Measurements from ENCODE around the gene HOXA11. TPM values are rescaled to one million over a fixed set of nuclear protein-coding genes. Genes with fewer than 3 reads are reported as not detected.

The HOXA11 gene
- total RNA-seq, 2 donors from 2014 or later = 0.28 to 3.7 TPM

GRCh38 chr7:27165996-27166530 is 19.0 kb downstream of the HOXA11 start:
- H3K4me3 ChIP-seq = peak overlapping the region; percentile 62
- H3K36me3 ChIP-seq = no peaks in the 10 kb centered on the region
- DNase-seq (ENCODE audit: low spot score) = no peak
- peaks cover 9% of the 10 kb centered on the region for H3K27me3 ChIP-seq (replicated peaks; ENCODE audit: insufficient read depth)
- H3K27ac ChIP-seq = peak overlapping the region in 1 of 2 donors; percentile 26
- TF ChIP-seq, protein P1, sequence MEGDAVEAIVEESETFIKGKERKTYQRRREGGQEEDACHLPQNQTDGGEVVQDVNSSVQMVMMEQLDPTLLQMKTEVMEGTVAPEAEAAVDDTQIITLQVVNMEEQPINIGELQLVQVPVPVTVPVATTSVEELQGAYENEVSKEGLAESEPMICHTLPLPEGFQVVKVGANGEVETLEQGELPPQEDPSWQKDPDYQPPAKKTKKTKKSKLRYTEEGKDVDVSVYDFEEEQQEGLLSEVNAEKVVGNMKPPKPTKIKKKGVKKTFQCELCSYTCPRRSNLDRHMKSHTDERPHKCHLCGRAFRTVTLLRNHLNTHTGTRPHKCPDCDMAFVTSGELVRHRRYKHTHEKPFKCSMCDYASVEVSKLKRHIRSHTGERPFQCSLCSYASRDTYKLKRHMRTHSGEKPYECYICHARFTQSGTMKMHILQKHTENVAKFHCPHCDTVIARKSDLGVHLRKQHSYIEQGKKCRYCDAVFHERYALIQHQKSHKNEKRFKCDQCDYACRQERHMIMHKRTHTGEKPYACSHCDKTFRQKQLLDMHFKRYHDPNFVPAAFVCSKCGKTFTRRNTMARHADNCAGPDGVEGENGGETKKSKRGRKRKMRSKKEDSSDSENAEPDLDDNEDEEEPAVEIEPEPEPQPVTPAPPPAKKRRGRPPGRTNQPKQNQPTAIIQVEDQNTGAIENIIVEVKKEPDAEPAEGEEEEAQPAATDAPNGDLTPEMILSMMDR (IDR thresholded peaks at IDR 0.05) = no peak
- no peaks in the 10 kb centered on the region for H3K9me3 ChIP-seq
- ATAC-seq (ENCODE audit: insufficient number of reproducible peaks, low FRiP score, low read depth) = no peak
- H3K4me1 ChIP-seq (ENCODE audit: control insufficient read depth in 1 of 2, low read depth in 2 of 2) = peaks cover 7 to 21% of the 10 kb centered on the region in 2 donors

- Histone ChIP-seq H3K9me3 (no peaks in the 10 kb centered on the region), H3K36me3 (no peaks in the 10 kb centered on the region), H3K4me3 (peak within 1 kb of the TSS; percentile 62), H3K27me3 (replicated peaks; ENCODE audit: insufficient read depth) (peaks cover 9% of the 10 kb centered on the region), H3K4me1 (ENCODE audit: control insufficient read depth in 1 of 2, low read depth in 2 of 2) (peaks cover 8 to 26% of the 10 kb centered on the region in 2 donors), H3K27ac (peak within 1 kb of the TSS in 1 of 2 donors; percentile 26)
- TF ChIP-seq, protein P1 (IDR thresholded peaks at IDR 0.05) = no peak
- no peak for ATAC-seq (ENCODE audit: insufficient number of reproducible peaks, low FRiP score, low read depth)
- DNase-seq (ENCODE audit: low spot score) = no peak
These were observed 19.7 kb downstream of the HOXA11 start, which contains the start of gene HOXA9 for GRCh38 chr7:27165089-27165995. Gene HOXA9 (minus strand): TSS chr7:27165537. CDS start chr7:27165457, 80 bp downstream.

GRCh38 chr7:27164367-27165088 is 20.5 kb downstream of the HOXA11 start:
- Histone ChIP-seq H3K27me3 (replicated peaks; ENCODE audit: insufficient read depth) (peaks cover 9% of the 10 kb centered on the region), H3K27ac (no peak overlapping the region), H3K4me3 (peak overlapping the region; percentile 62), H3K4me1 (ENCODE audit: control insufficient read depth in 1 of 2, low read depth in 2 of 2) (peaks cover 10 to 28% of the 10 kb centered on the region in 2 donors), H3K9me3 (no peaks in the 10 kb centered on the region), H3K36me3 (no peaks in the 10 kb centered on the region)
- ATAC-seq (ENCODE audit: insufficient number of reproducible peaks, low FRiP score, low read depth) (no peak), DNase-seq (ENCODE audit: low spot score) (no peak)
- TF ChIP-seq, protein P1 (IDR thresholded peaks at IDR 0.05) = no peak

DNA sequence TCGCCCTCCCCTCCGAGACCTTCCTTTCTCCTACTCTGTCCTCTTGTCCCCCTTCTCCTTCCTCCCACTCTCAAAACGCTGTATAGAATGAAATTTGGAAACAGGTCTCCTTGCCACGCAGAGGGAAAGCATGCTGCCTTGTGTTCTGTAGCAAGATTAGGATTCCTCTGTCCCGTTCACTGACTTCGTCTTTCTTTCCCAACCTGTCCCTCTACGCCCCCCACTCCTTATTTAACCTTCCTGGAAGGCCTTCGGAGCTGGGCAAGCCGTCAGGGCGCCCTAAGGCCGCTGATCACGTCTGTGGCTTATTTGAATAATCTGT is 21.0 kb downstream of the HOXA11 start:
- DNase-seq (ENCODE audit: low spot score) (no peak), ATAC-seq (ENCODE audit: insufficient number of reproducible peaks, low FRiP score, low read depth) (no peak)
- H3K27me3 ChIP-seq (replicated peaks; ENCODE audit: insufficient read depth) = peaks cover 9% of the 10 kb centered on the region
- H3K4me3 ChIP-seq = peak overlapping the region; percentile 62
- H3K36me3 ChIP-seq = no peaks in the 10 kb centered on the region
- no peak overlapping the region for H3K27ac ChIP-seq
- peaks cover 10 to 28% of the 10 kb centered on the region in 2 donors for H3K4me1 ChIP-seq (ENCODE audit: control insufficient read depth in 1 of 2, low read depth in 2 of 2)
- H3K9me3 ChIP-seq = no peaks in the 10 kb centered on the region
- TF ChIP-seq, protein P1 (IDR thresholded peaks at IDR 0.05) = no peak

Measured in thoracic aorta (tissue), 2 donors.